Tibial artery (tissue), 4 donors: ENCODE measurements around the gene MBOAT7.

ENCODE experiments used
- DNase-seq, 2 donors: peaks; one replicate each; pipeline ENCODE4 v3.0.0-alpha.2; 2019
- H3K27ac ChIP-seq, 2 donors: fragments of 200-600 bp; sonication (generic) in 1 of 2; 1 replicate in 1 of 2; 2 replicates in 1 of 2; pipeline ENCODE4 v1.5.1; 2018 to 2019; ENCODE audit warnings: mild to moderate bottlenecking in 1 of 2
- H3K27me3 ChIP-seq, 2 donors: fragments of 200-600 bp; sonication (generic) in 1 of 2; one replicate each; pipeline versions ENCODE4 v1.5.1 to v1.6.0; 2016 to 2019
- H3K36me3 ChIP-seq, 3 donors: fragments of 200-600 bp; sonication (generic) in 2 of 3; one replicate each; pipeline ENCODE4 v1.5.1; 2016 to 2019; ENCODE audit warnings: mild to moderate bottlenecking in 2 of 3
- H3K4me1 ChIP-seq, 4 donors: fragments of 200-600 bp; sonication (generic) in 2 of 4; 1 replicate in 3 of 4; 2 replicates in 1 of 4; pipeline ENCODE4 v1.5.1; 2016 to 2019
- H3K4me3 ChIP-seq, 2 donors: fragments of 200-600 bp; sonication (generic) in 1 of 2; 1 replicate in 1 of 2; 2 replicates in 1 of 2; pipeline ENCODE4 v1.5.1; 2018 to 2019; ENCODE audit warnings: mild to moderate bottlenecking in 2 of 2
- H3K9me3 ChIP-seq, 3 donors: fragments of 200-600 bp; sonication (generic) in 1 of 3; one replicate each; pipeline ENCODE4 v1.5.1; 2016 to 2019
- CTCF ChIP-seq, 2 experiments: fragments of 200-600 bp in 1 of 2; fragments of 450-650 bp in 1 of 2; IDR thresholded peaks; one replicate each; pipeline ENCODE4 v1.5.1; 2017 to 2019; ENCODE audit warnings: antibody characterized with exemption in 2 of 2, mild to moderate bottlenecking in 1 of 2, moderate library complexity in 1 of 2
- intact Hi-C: fragments of 100-400 bp; cut with DNase I; formaldehyde crosslinking; loops from one replicate; pipeline ENCODE4 v1.15.0; 2023; ENCODE audit warnings: low total_unique reads

Gene MBOAT7

GRCh38 chr19:54145541-54146158, 43.7 kb downstream of the MBOAT7 start:
- intact Hi-C loops: no loop called here
- Histone ChIP-seq H3K27me3 (no peaks in the 10 kb centered on the region), H3K9me3 (no peaks in the 10 kb centered on the region), H3K36me3 (peaks cover 70 to 88% (median 83%) of the 10 kb centered on the region in 3 donors), H3K4me1 (peaks cover 0 to 8% (median 3%) of the 10 kb centered on the region in 4 donors), H3K4me3 (no peak overlapping the region), H3K27ac (no peak overlapping the region)
- DNase-seq: no peak
- TF ChIP-seq CTCF (IDR thresholded peaks at IDR 0.05): no peak

GRCh38 chr19:54142166-54142780, 47.1 kb downstream of the MBOAT7 start:
- intact Hi-C loops: no loop called here
- peaks cover 48 to 61% (median 49%) of the 10 kb centered on the region in 3 donors for H3K36me3 ChIP-seq
- peaks cover 0 to 31% (median 26%) of the 10 kb centered on the region in 4 donors for H3K4me1 ChIP-seq

GRCh38 chr19:54141356-54141755, 48.0 kb downstream of the MBOAT7 start:
- no peaks in the 10 kb centered on the region for H3K27me3 ChIP-seq
- no peak for TF ChIP-seq CTCF (IDR thresholded peaks at IDR 0.05)
- H3K27ac ChIP-seq: no peak overlapping the region
- H3K4me1 ChIP-seq: peaks cover 0 to 35% (median 27%) of the 10 kb centered on the region in 4 donors
- H3K36me3 ChIP-seq: peaks cover 39 to 52% (median 40%) of the 10 kb centered on the region in 3 donors
- H3K9me3 ChIP-seq: no peaks in the 10 kb centered on the region
- intact Hi-C loops: no loop called here
- no peak for DNase-seq
- no peak overlapping the region for H3K4me3 ChIP-seq

More at GRCh38 chr19:54142166-54142780, 47.1 kb downstream of the MBOAT7 start:
- Histone ChIP-seq H3K9me3 (no peaks in the 10 kb centered on the region), H3K4me3 (no peak overlapping the region), H3K27me3 (no peaks in the 10 kb centered on the region), H3K27ac (no peak overlapping the region)
- no peak for DNase-seq
- no peak for TF ChIP-seq CTCF (IDR thresholded peaks at IDR 0.05)

- peak overlapping the region; percentile 99 for H3K27ac ChIP-seq
- intact Hi-C loops: no loop called here
- TF ChIP-seq CTCF (IDR thresholded peaks at IDR 0.05): no peak
- H3K4me1 ChIP-seq: peaks cover 0 to 42% (median 34%) of the 10 kb centered on the region in 4 donors
- H3K36me3 ChIP-seq: peaks cover 12 to 25% (median 13%) of the 10 kb centered on the region in 3 donors
- no peaks in the 10 kb centered on the region for H3K27me3 ChIP-seq
- peak overlapping the region; percentile 83 to 99 for H3K4me3 ChIP-seq
- H3K9me3 ChIP-seq: no peaks in the 10 kb centered on the region
- no peak for DNase-seq
Observed at GRCh38 chr19:54138489-54139256, 50.7 kb downstream of the MBOAT7 start.

- peak within 1 kb of the TSS; percentile 99 for H3K27ac ChIP-seq
- H3K27me3 ChIP-seq: no peaks in the 10 kb centered on the region
- no peak for TF ChIP-seq CTCF (IDR thresholded peaks at IDR 0.05)
- H3K4me3 ChIP-seq: peak within 1 kb of the TSS; percentile 83 to 99
- no peaks in the 10 kb centered on the region for H3K9me3 ChIP-seq
- intact Hi-C loops: loop anchor here (2.0 kb wide), 1 partner anchor 21 kb away; the partner anchor contains the start of gene LENG1
- H3K36me3 ChIP-seq: peaks cover 5 to 22% (median 10%) of the 10 kb centered on the region in 3 donors
- H3K4me1 ChIP-seq: peaks cover 0 to 42% (median 34%) of the 10 kb centered on the region in 4 donors
- no peak for DNase-seq
Observed at GRCh38 chr19:54137699-54138488, 51.5 kb downstream of the MBOAT7 start, which contains the start of gene CNOT3. TSS of gene CNOT3 (plus strand) at chr19:54137762. CDS start at chr19:54142979, 5,217 bp downstream.
